Hepatocyte (in vitro differentiated cells): ENCODE results near the gene GTF2IRD2.
"Not testable (repeated sequence)": the region's sequence is repeated elsewhere in the genome, so short reads cannot be mapped to it uniquely, and the experiment has no call there.

ENCODE experiments used
- CTCF ChIP-seq: fragments of 200-600 bp; sonication (generic); IDR thresholded peaks from 2 replicates; pipeline ENCODE4 v1.5.1; 2016; ENCODE audit warnings: antibody characterized with exemption, mild to moderate bottlenecking; ENCODE audit not compliant: poor library complexity
- EZH2 ChIP-seq: fragments of 200-600 bp; sonication (generic); IDR thresholded peaks from 2 replicates; pipeline ENCODE4 v1.6.1; 2016; ENCODE audit warnings: antibody characterized with exemption, mild to moderate bottlenecking, borderline replicate concordance

- TF ChIP-seq CTCF, EZH2: not testable (repeated sequence)
Measured at GRCh38 chr7:74756673-74757072, 94.7 kb downstream of the GTF2IRD2 start.
